ENCODE data around the gene LYST.

DNA sequence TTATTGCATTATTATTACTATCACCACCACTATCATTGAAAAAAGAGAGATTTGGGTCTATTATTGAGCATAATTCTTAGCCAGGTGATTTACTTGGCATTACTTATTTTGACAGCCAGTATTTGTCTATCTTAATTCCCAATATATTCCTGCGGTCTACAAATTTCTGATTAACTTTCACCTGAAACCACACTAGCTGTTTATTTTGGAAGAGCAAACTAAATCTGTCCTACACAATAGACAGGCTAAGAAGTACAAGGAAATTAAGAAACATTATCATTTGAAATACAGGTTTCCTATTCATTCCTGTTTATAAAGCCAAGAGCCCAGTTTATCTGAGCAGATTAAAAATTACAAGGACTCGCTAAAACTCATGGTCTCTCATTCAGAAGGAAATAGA is 6.9 kb upstream of the LYST start:
- no peak for TF ChIP-seq POLR2AphosphoS5 (IDR thresholded peaks at IDR 0.05; ENCODE audit: low read depth, low read length)
- no peak for TF ChIP-seq TAF1 (IDR thresholded peaks at IDR 0.05; ENCODE audit: borderline replicate concordance, insufficient read depth, low read length)
- TF ChIP-seq FOXP2 (optimal IDR thresholded peaks at IDR 0.05; ENCODE audit: borderline replicate concordance, extremely low read depth, extremely low read length, insufficient read depth) = no peak
- TF ChIP-seq REST (IDR thresholded peaks at IDR 0.05; ENCODE audit: insufficient read depth in 1 of 2, low read depth in 2 of 2, low read length in 2 of 2) = no peak

Measured in PFSK-1 (cell line).